ENCODE measurements around the gene CENPM. TPM values are rescaled to one million over a fixed set of nuclear protein-coding genes. Genes with fewer than 3 reads are reported as not detected.

CENPM gene
- total RNA-seq, 2 donors from 2014 or later = 72.8 to 108 TPM

GRCh38 chr22:41898645-41899044 is 48.3 kb downstream of the CENPM start:
- no peaks in the 10 kb centered on the region for H3K36me3 Mint-ChIP-seq
- no peak overlapping the region for H3K27ac Mint-ChIP-seq
- no peaks in the 10 kb centered on the region for H3K9me3 Mint-ChIP-seq
- DNase-seq (ENCODE audit: low spot score in 2 of 2) (no peak), ATAC-seq (no peak)

- no peaks in the 10 kb centered on the region for H3K9me3 Mint-ChIP-seq
- no peak for DNase-seq (ENCODE audit: low spot score in 2 of 2)
- no peak for ATAC-seq
- peaks cover 6 to 18% of the 10 kb centered on the region in 2 donors for H3K36me3 Mint-ChIP-seq
- peak overlapping the region in 1 of 2 donors; percentile 42 for H3K27ac Mint-ChIP-seq
Observed at GRCh38 chr22:41893591-41894375, 53.2 kb downstream of the CENPM start.

DNA sequence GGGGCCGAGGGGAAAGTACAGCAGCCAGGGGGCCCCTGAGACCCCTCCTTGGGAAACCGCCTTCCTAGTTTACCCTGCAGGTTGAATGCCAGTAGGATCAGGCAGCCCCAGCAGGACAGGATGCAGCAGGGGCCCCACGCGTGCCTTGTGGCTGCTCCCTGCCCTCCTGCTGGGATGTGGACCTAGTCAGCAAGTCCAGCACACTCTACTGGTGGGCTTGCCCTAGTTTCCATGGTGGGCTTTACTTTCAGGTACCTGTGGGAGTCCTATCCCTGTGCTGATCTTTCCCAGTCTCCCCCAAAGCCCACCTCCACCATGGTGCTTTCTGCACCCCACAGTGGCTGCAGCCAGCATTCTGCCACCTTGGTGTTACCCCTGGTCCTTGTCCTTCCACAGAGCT is 54.2 kb downstream of the CENPM start:
- H3K27ac Mint-ChIP-seq = peak overlapping the region; percentile 42 to 50
- DNase-seq (ENCODE audit: low spot score in 2 of 2) = no peak
- H3K9me3 Mint-ChIP-seq = no peaks in the 10 kb centered on the region
- H3K36me3 Mint-ChIP-seq = peaks cover 15 to 18% of the 10 kb centered on the region in 2 donors
- ATAC-seq = no peak

DNA sequence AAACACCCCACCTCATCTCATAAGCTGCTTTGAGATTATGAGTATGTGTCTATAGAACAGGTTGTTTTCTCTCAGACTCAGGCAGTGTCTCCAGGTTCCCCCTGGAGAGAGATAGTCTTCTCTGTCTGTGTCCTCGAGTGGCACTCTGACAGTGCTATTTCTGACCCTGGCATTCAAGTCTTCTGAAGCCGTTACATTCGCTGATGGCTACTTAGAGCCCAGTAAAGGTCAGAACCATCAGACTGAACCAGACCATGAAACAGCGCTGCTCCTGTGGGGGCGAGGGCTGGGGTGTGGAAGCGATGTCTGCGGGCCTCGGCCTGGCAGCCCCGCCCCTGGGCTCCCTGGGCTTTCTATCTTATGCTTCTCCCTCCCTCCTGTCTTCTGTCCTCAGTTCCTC is 55.5 kb downstream of the CENPM start:
- DNase-seq (ENCODE audit: low spot score in 2 of 2) (no peak), ATAC-seq (no peak)
- peaks cover 18 to 28% of the 10 kb centered on the region in 2 donors for H3K36me3 Mint-ChIP-seq
- no peaks in the 10 kb centered on the region for H3K9me3 Mint-ChIP-seq
- peak overlapping the region in 1 of 2 donors; percentile 60 for H3K27ac Mint-ChIP-seq

Other genes starting within 250 kb of the CENPM start
- gene MEI1, start 247.6 kb downstream of the CENPM start, total RNA-seq = 10 to 100 TPM; 28.3 to 36.9 TPM
- 10 to 100 TPM; 16.7 to 31.7 TPM for gene CCDC134, start 146.5 kb downstream of the CENPM start, total RNA-seq
- gene SREBF2, start 114.0 kb downstream of the CENPM start, total RNA-seq = 100 to 1,000 TPM; 162 to 163 TPM
- gene SHISA8, start 32.1 kb downstream of the CENPM start, total RNA-seq = 1 to 10 TPM; 1.1 to 4.2 TPM
- gene TNFRSF13C, start 20.3 kb downstream of the CENPM start, total RNA-seq = 1 to 10 TPM; 4.4 to 8.4 TPM
- gene SEPTIN3, start 22.3 kb upstream of the CENPM start, total RNA-seq = 1 to 10 TPM; 1.2 to 4.2 TPM
- under 1 TPM; 0.39 to 0.47 TPM for gene WBP2NL, start 51.6 kb upstream of the CENPM start, total RNA-seq
- 10 to 100 TPM; 26.3 to 32.3 TPM for gene NAGA, start 123.7 kb upstream of the CENPM start, total RNA-seq
- gene PHETA2, start 127.1 kb upstream of the CENPM start, total RNA-seq = 1 to 10 TPM; 2.1 to 2.2 TPM
- 10 to 100 TPM; 48.3 to 59.9 TPM for gene SMDT1, start 132.5 kb upstream of the CENPM start, total RNA-seq
- gene NDUFA6, start 143.6 kb upstream of the CENPM start, total RNA-seq = 100 to 1,000 TPM in 1 of 2 donors, 10 to 100 TPM in 1; 84.9 to 107 TPM
- 1 to 10 TPM; 2.2 to 4.8 TPM for gene CYP2D6, start 183.7 kb upstream of the CENPM start, total RNA-seq

Measured in activated naive CD4-positive, alpha-beta T cell treated with anti-CD3 and anti-CD28 coated beads, Interleukin-2, amount 50 U/mL, for 72 hours (primary cell).